SK-N-SH (cell line): ENCODE results near the gene MBOAT2. TPM values are rescaled to one million over a fixed set of nuclear protein-coding genes. Genes with fewer than 3 reads are reported as not detected.

Experiments
- CTCF ChIA-PET: fragments of 300-600, 350-600 bp; formaldehyde crosslinking; extraction: SDS; loops from one replicate; lab custom pipeline; 2021; lab: Yijun Ruan, JAX
- POLR2A ChIA-PET: fragments of 350-600 bp; sonication (Branson Sonifier 250); formaldehyde crosslinking; extraction: SDS; loops from one replicate; lab custom pipeline; 2020; ENCODE audit warnings: antibody characterized with exemption, inconsistent platforms; lab: Yijun Ruan, JAX
- DNase-seq: peaks from one replicate; pipeline ENCODE4 v3.0.0; 2012
- H2AFZ ChIP-seq: fragments of 200-600 bp; sonication (generic); 2 replicates; pipeline ENCODE4 v1.8.1; 2016; ENCODE audit warnings: antibody characterized with exemption, mild to moderate bottlenecking, low read depth
- H3F3A ChIP-seq: fragments of 200-600 bp; sonication (generic); replicated peaks from 2 replicates; pipeline ENCODE3; 2016; ENCODE audit warnings: antibody characterized with exemption, mild to moderate bottlenecking; ENCODE audit not compliant: insufficient read depth
- H3K27ac ChIP-seq, 2 experiments: fragments of 200-500 bp in 1 of 2; fragments of 200-600 bp in 1 of 2; sonication (Bioruptor generic) in 1 of 2; sonication (generic), shearing (Covaris generic) in 1 of 2; 2 replicates each; pipeline versions ENCODE4 v1.5.1 to v1.6.1; 2014 to 2016; ENCODE audit warnings: low read depth in 2 of 2, inconsistent platforms in 1 of 2, low read length in 1 of 2, mild to moderate bottlenecking in 1 of 2, mixed read lengths in 1 of 2
- H3K27me3 ChIP-seq: fragments of 200-600 bp; sonication (generic), shearing (Covaris generic); 2 replicates; pipeline ENCODE4 v1.6.1; 2016; ENCODE audit warnings: mixed run types; ENCODE audit not compliant: insufficient read depth
- H3K36me3 ChIP-seq, 2 experiments: fragments of 200-500 bp in 1 of 2; fragments of 200-600 bp in 1 of 2; sonication (Bioruptor generic) in 1 of 2; sonication (generic) in 1 of 2; replicated peaks in 1 of 2; 2 replicates each; pipeline versions ENCODE3 to v1.5.1; 2014 to 2016; ENCODE audit warnings: low read length in 1 of 2, mild to moderate bottlenecking in 1 of 2; ENCODE audit not compliant: insufficient read depth in 2 of 2, control insufficient read depth in 1 of 2
- H3K4me1 ChIP-seq, 2 experiments: fragments of 200-500 bp in 1 of 2; fragments of 200-600 bp in 1 of 2; sonication (Bioruptor generic) in 1 of 2; sonication (generic), shearing (Covaris generic) in 1 of 2; 2 replicates each; pipeline versions ENCODE4 v1.5.1 to v1.6.1; 2014 to 2016; ENCODE audit warnings: low read depth in 1 of 2, low read length in 1 of 2, mixed run types in 1 of 2; ENCODE audit not compliant: insufficient read depth in 2 of 2, control insufficient read depth in 1 of 2
- H3K4me2 ChIP-seq: fragments of 200-600 bp; sonication (generic), shearing (Covaris generic); 2 replicates; pipeline ENCODE4 v1.6.1; 2017; ENCODE audit warnings: mixed run types
- H3K4me3 ChIP-seq, 2 experiments: fragments of 200-500 bp in 1 of 2; fragments of 200-600 bp in 1 of 2; sonication (Bioruptor generic) in 1 of 2; sonication (generic), shearing (Covaris generic) in 1 of 2; 2 replicates each; pipeline versions ENCODE4 v1.5.1 to v1.8.1; 2014 to 2016; ENCODE audit warnings: low read depth in 2 of 2, inconsistent platforms in 1 of 2, low read length in 1 of 2, mild to moderate bottlenecking in 1 of 2, mixed read lengths in 1 of 2, moderate library complexity in 1 of 2
- H3K79me2 ChIP-seq: fragments of 200-600 bp; sonication (generic); 2 replicates; pipeline ENCODE4 v1.8.1; 2017; ENCODE audit warnings: mild to moderate bottlenecking; ENCODE audit not compliant: insufficient read depth
- H3K9ac ChIP-seq: fragments of 200-600 bp; sonication (generic); 2 replicates; pipeline ENCODE4 v1.6.1; 2017; ENCODE audit warnings: mixed run types
- H3K9me2 ChIP-seq: fragments of 200-600 bp; sonication (generic); 2 replicates; pipeline ENCODE4 v1.6.1; 2017; ENCODE audit warnings: mixed run types
- H3K9me3 ChIP-seq: fragments of 200-600 bp; sonication (generic); 2 replicates; pipeline ENCODE4 v1.6.1; 2017; ENCODE audit warnings: mixed run types, mild to moderate bottlenecking, moderate library complexity
- H4K20me1 ChIP-seq: fragments of 200-600 bp; sonication (generic); 2 replicates; pipeline ENCODE4 v1.6.1; 2017; ENCODE audit warnings: mild to moderate bottlenecking, mixed run types; ENCODE audit not compliant: insufficient read depth
- CHD2 ChIP-seq: fragments of 150-350 bp; IDR thresholded peaks from 2 replicates; pipeline ENCODE4 v1.6.1; 2018; ENCODE audit warnings: low read length; ENCODE audit not compliant: partially characterized antibody
- FOXM1 ChIP-seq: IDR thresholded peaks from 2 replicates; pipeline ENCODE4 v1.4.0; 2012; ENCODE audit warnings: low read depth, mild to moderate bottlenecking
- IRF3 ChIP-seq: fragments of 150-350 bp; IDR thresholded peaks from 2 replicates; pipeline ENCODE4 v1.6.1; 2016; ENCODE audit warnings: mild to moderate bottlenecking, low read depth, low read length
- MAX ChIP-seq: IDR thresholded peaks from 2 replicates; pipeline ENCODE4 v1.4.0; 2012; ENCODE audit warnings: low read depth
- MEF2A ChIP-seq: IDR thresholded peaks from 2 replicates; pipeline ENCODE4 v1.4.0; 2012; ENCODE audit warnings: low read depth, borderline replicate concordance
- PBX3 ChIP-seq: IDR thresholded peaks from 2 replicates; pipeline ENCODE4; 2012
- POLR2AphosphoS5 ChIP-seq: IDR thresholded peaks from 2 replicates; pipeline ENCODE4 v1.6.1; 2012; ENCODE audit warnings: low read depth, low read length
- SMC3 ChIP-seq: IDR thresholded peaks from 2 replicates; pipeline ENCODE4 v1.6.1; 2012; ENCODE audit warnings: low read depth, low read length, improper control_type of control experiment
- USF2 ChIP-seq: fragments of 150-350 bp; IDR thresholded peaks from 2 replicates; pipeline ENCODE4 v1.6.1; 2017; ENCODE audit warnings: antibody characterized with exemption, low read length, low read depth, borderline replicate concordance
- ZBTB33 ChIP-seq: IDR thresholded peaks from 2 replicates; pipeline ENCODE4 v1.4.0; 2012; ENCODE audit warnings: low read depth, borderline replicate concordance
- WGBS: methylation state at CpG from one replicate; pipeline ENCODE4 v1.1.6; 2017; ENCODE audit warnings: low lambda C conversion rate; 5-methylcytosine and 5-hydroxymethylcytosine counted together
- polyA plus RNA-seq, 3 experiments: library from polyadenylated mRNA; depleted of rRNA; stranded (reverse); fragments of >200 nt; gene quantifications; 2 replicates each; pipeline ENCODE4 v1.2.3, GENCODE V29; 2012

MBOAT2 gene
- polyA plus RNA-seq, 1 of the 3 experiments (the other 2 are of a cell fraction), result 33.9 TPM

- Histone ChIP-seq H3K27ac (no peak overlapping the region), H3K9ac (no peak overlapping the region), H3K27me3 (no peaks in the 10 kb centered on the region), H3K9me3 (no peaks in the 10 kb centered on the region), H3K4me2 (no peak overlapping the region), H4K20me1 (no peaks in the 10 kb centered on the region), H3K36me3 (peaks cover 0 to 16% of the 10 kb centered on the region in 2 experiments), H2AFZ (no peak overlapping the region), H3K4me3 (no peak overlapping the region), H3K79me2 (peaks cover 15% of the 10 kb centered on the region; the same call in 1 of the 2 replicates), H3F3A (no peaks in the 10 kb centered on the region), H3K9me2 (no peaks in the 10 kb centered on the region), H3K4me1 (peaks cover 0 to 15% of the 10 kb centered on the region in 2 experiments; a peak in 1 of 4 replicates)
- DNase-seq, result no peak
- WGBS, result 92% methylated on average over 17 of the region's 17 CpGs
- CTCF ChIA-PET, result interaction anchor here (1.3 kb wide), 1 partner anchor 54 kb away, joined by 4 read pairs; no protein-coding TSS in a partner anchor
- POLR2A ChIA-PET, result no interaction called here
- TF ChIP-seq USF2 (no peak), MEF2A (no peak), PBX3 (no peak), SMC3 (no peak), IRF3 (no peak), FOXM1 (no peak), POLR2AphosphoS5 (no peak), MAX (no peak)
Measured at GRCh38 chr2:8927510-8928455, 75.7 kb downstream of the MBOAT2 start.

- Histone ChIP-seq H2AFZ (no peak overlapping the region), H3K4me1 (peaks cover 0 to 20% of the 10 kb centered on the region in 2 experiments; a peak in 1 of 4 replicates), H3K9ac (no peak overlapping the region), H3K4me3 (no peak overlapping the region), H4K20me1 (no peaks in the 10 kb centered on the region), H3K27ac (no peak overlapping the region; a peak in 1 of 4 replicates), H3K4me2 (no peak overlapping the region), H3K9me2 (no peaks in the 10 kb centered on the region), H3K36me3 (peaks cover 6 to 16% of the 10 kb centered on the region in 2 experiments), H3K9me3 (no peaks in the 10 kb centered on the region), H3K27me3 (no peaks in the 10 kb centered on the region), H3K79me2 (peaks cover 12% of the 10 kb centered on the region; the same call in 1 of the 2 replicates), H3F3A (no peaks in the 10 kb centered on the region)
- no peak for DNase-seq
- CTCF ChIA-PET, result no interaction called here
- 96% methylated on average over 8 of the region's 8 CpGs for WGBS
- TF ChIP-seq USF2 (no peak), SMC3 (no peak), ZBTB33 (no peak), CHD2 (no peak)
- POLR2A ChIA-PET, result no interaction called here
Measured at GRCh38 chr2:8926356-8926755, 77.1 kb downstream of the MBOAT2 start.
